Lower lobe of right lung (tissue), 2 donors: ENCODE measurements around the gene PCDHGA10. TPM values are rescaled to one million over a fixed set of nuclear protein-coding genes. Genes with fewer than 3 reads are reported as not detected.
A peak's percentile ranks its signal among the peaks of the same experiment; 100 is the strongest.
"Not testable (repeated sequence)": the region's sequence is repeated elsewhere in the genome, so short reads cannot be mapped to it uniquely, and the experiment has no call there.

ENCODE experiments used
- ATAC-seq, 2 donors: fragments of 200-7000 bp; cut with Tn5 transposase; one replicate each; pipeline ENCODE4 v1.9.1; 2020 to 2022; ENCODE audit warnings: mild to moderate bottlenecking in 2 of 2, moderate library complexity in 2 of 2
- DNase-seq: peaks from one replicate; pipeline ENCODE4 v3.0.0-alpha.2; 2020
- H3K27ac ChIP-seq: fragments of 200-600 bp; one replicate; pipeline ENCODE4 v1.8.0; 2022
- H3K27me3 ChIP-seq: fragments of 200-600 bp; one replicate; pipeline ENCODE4 v1.8.0; 2022; ENCODE audit warnings: low read depth
- H3K36me3 ChIP-seq: fragments of 200-600 bp; one replicate; pipeline ENCODE4 v1.8.0; 2022; ENCODE audit warnings: mild to moderate bottlenecking
- H3K4me1 ChIP-seq: fragments of 200-600 bp; one replicate; pipeline ENCODE4 v1.8.0; 2022
- H3K4me3 ChIP-seq: fragments of 200-600 bp; one replicate; pipeline ENCODE4 v1.8.0; 2022; ENCODE audit warnings: mild to moderate bottlenecking
- H3K9me3 ChIP-seq: fragments of 200-600 bp; one replicate; pipeline ENCODE4 v1.8.0; 2022
- intact Hi-C: fragments of 100-400 bp; cut with DNase I; formaldehyde crosslinking; loops from one replicate; pipeline ENCODE4 v1.11.0; 2022
- total RNA-seq: library from RNA; stranded (reverse); fragmentation: NEBNext Ultra II Directional; extraction: Animal tissue kit (Norgen Biotek cat#: 25700); gene quantifications from one replicate; pipeline ENCODE4 v1.2.1, GENCODE V29; 2021
- TF ChIP-seq, protein P1 (sequence below): fragments of 200-600 bp; IDR thresholded peaks from one replicate; pipeline ENCODE4 v1.8.0; 2022; ENCODE audit warnings: antibody characterized with exemption, mild to moderate bottlenecking
- donor health status: DM: no; HTN: yes; CAD: no; lungs with severe emphysema.

The PCDHGA10 gene
- total RNA-seq, 1 donor from 2014 or later, result 5.4 TPM

GRCh38 chr5:141431286-141431685, 18.5 kb downstream of the PCDHGA10 start:
- no peaks in the 10 kb centered on the region for H3K36me3 ChIP-seq
- intact Hi-C loops, result no loop called here
- H3K27me3 ChIP-seq, result peaks cover 11% of the 10 kb centered on the region
- DNase-seq, result no peak
- peak overlapping the region; percentile 28 for H3K4me3 ChIP-seq
- peaks cover 84% of the 10 kb centered on the region for H3K9me3 ChIP-seq
- ATAC-seq, result peak in 1 of 2 donors; percentile 42
- TF ChIP-seq, protein P1, sequence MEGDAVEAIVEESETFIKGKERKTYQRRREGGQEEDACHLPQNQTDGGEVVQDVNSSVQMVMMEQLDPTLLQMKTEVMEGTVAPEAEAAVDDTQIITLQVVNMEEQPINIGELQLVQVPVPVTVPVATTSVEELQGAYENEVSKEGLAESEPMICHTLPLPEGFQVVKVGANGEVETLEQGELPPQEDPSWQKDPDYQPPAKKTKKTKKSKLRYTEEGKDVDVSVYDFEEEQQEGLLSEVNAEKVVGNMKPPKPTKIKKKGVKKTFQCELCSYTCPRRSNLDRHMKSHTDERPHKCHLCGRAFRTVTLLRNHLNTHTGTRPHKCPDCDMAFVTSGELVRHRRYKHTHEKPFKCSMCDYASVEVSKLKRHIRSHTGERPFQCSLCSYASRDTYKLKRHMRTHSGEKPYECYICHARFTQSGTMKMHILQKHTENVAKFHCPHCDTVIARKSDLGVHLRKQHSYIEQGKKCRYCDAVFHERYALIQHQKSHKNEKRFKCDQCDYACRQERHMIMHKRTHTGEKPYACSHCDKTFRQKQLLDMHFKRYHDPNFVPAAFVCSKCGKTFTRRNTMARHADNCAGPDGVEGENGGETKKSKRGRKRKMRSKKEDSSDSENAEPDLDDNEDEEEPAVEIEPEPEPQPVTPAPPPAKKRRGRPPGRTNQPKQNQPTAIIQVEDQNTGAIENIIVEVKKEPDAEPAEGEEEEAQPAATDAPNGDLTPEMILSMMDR, result no peak
- H3K27ac ChIP-seq, result no peak overlapping the region
- H3K4me1 ChIP-seq, result no peaks in the 10 kb centered on the region

DNA sequence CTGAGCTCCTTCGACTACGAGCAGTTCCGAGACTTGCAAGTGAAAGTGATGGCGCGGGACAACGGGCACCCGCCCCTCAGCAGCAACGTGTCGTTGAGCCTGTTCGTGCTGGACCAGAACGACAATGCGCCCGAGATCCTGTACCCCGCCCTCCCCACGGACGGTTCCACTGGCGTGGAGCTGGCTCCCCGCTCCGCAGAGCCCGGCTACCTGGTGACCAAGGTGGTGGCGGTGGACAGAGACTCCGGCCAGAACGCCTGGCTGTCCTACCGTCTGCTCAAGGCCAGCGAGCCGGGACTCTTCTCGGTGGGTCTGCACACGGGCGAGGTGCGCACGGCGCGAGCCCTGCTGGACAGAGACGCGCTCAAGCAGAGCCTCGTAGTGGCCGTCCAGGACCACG, 19.5 kb downstream of the PCDHGA10 start:
- H3K4me3 ChIP-seq, H3K27ac ChIP-seq, intact Hi-C loops, H3K4me1 ChIP-seq, ATAC-seq, DNase-seq, H3K36me3 ChIP-seq: not testable (repeated sequence)
- Histone ChIP-seq H3K9me3 (peaks cover 82% of the 10 kb centered on the region), H3K27me3 (peaks cover 11% of the 10 kb centered on the region)

DNA sequence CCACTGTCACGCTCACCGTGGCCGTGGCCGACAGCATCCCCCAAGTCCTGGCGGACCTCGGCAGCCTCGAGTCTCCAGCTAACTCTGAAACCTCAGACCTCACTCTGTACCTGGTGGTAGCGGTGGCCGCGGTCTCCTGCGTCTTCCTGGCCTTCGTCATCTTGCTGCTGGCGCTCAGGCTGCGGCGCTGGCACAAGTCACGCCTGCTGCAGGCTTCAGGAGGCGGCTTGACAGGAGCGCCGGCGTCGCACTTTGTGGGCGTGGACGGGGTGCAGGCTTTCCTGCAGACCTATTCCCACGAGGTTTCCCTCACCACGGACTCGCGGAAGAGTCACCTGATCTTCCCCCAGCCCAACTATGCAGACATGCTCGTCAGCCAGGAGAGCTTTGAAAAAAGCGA, 19.9 kb downstream of the PCDHGA10 start:
- H3K4me3 ChIP-seq, result not testable (repeated sequence)

GRCh38 chr5:141434006-141434405, 21.2 kb downstream of the PCDHGA10 start:
- intact Hi-C loops, result no loop called here
- no peak overlapping the region for H3K27ac ChIP-seq
- DNase-seq, result no peak
- no peak overlapping the region for H3K4me3 ChIP-seq
- no peak for ATAC-seq
- H3K27me3 ChIP-seq, result peaks cover 7% of the 10 kb centered on the region
- no peaks in the 10 kb centered on the region for H3K4me1 ChIP-seq
- TF ChIP-seq, protein P1, result no peak
- peaks cover 67% of the 10 kb centered on the region for H3K9me3 ChIP-seq
- H3K36me3 ChIP-seq, result no peaks in the 10 kb centered on the region

More for the DNA sequence above, 19.9 kb downstream of the PCDHGA10 start:
- ATAC-seq, DNase-seq, H3K36me3 ChIP-seq, intact Hi-C loops, H3K4me1 ChIP-seq, H3K27ac ChIP-seq: not testable (repeated sequence)
- Histone ChIP-seq H3K9me3 (peaks cover 78% of the 10 kb centered on the region), H3K27me3 (peaks cover 11% of the 10 kb centered on the region)

GRCh38 chr5:141437221-141437620, 24.4 kb downstream of the PCDHGA10 start:
- H3K4me1 ChIP-seq, result no peaks in the 10 kb centered on the region
- DNase-seq (no peak), ATAC-seq (no peak)
- H3K36me3 ChIP-seq, result no peaks in the 10 kb centered on the region
- intact Hi-C loops, result no loop called here
- no peak overlapping the region for H3K27ac ChIP-seq
- H3K9me3 ChIP-seq, result peaks cover 62% of the 10 kb centered on the region
- no peaks in the 10 kb centered on the region for H3K27me3 ChIP-seq
- TF ChIP-seq, protein P1, result no peak
- no peak overlapping the region for H3K4me3 ChIP-seq

DNA sequence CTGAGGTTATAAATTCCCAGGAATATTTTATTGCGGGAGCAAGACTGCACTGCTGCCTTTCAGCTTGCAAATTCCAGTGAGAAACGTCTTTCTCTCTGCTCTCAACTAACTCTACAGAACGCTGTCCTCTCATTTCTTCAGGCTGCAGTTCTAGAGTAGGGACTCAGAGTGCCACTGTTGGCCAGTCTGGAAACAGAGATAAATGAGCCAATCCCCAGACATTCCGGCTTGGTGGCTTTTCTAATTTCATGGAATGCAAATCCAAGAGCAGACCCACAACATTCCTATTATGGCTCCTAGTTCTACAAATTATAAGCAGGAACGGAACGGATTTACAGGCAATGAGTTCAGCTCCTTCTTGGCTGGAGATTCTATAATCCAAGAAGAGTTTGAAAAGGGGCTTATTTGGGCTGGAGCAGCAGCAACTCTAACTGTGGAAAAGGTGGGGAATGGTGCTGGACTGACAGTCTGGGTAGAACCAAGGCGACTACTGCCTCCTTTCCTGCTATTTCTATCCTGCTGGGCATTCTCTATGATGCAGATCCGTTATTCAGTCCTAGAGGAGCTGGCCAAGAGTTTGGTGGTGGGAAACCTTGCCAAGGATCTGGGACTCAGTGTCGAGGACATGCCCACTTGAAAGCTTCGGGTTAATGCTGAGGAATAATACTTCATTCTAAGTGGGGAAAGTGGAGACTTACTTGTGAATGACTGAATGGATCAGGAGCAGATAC, 26.8 kb downstream of the PCDHGA10 start:
- no peaks in the 10 kb centered on the region for H3K27me3 ChIP-seq
- H3K27ac ChIP-seq, result no peak overlapping the region
- no peak overlapping the region for H3K4me3 ChIP-seq
- no peak for DNase-seq
- no peaks in the 10 kb centered on the region for H3K36me3 ChIP-seq
- TF ChIP-seq, protein P1, result no peak
- peaks cover 46% of the 10 kb centered on the region for H3K9me3 ChIP-seq
- intact Hi-C loops, result no loop called here
- ATAC-seq, result no peak
- no peaks in the 10 kb centered on the region for H3K4me1 ChIP-seq
